Measurements from ENCODE around the gene FOXN3. TPM values are rescaled to one million over a fixed set of nuclear protein-coding genes. Genes with fewer than 3 reads are reported as not detected.

FOXN3 gene
- total RNA-seq, 1 experiment from 2014 or later: 45.8 TPM

DNA sequence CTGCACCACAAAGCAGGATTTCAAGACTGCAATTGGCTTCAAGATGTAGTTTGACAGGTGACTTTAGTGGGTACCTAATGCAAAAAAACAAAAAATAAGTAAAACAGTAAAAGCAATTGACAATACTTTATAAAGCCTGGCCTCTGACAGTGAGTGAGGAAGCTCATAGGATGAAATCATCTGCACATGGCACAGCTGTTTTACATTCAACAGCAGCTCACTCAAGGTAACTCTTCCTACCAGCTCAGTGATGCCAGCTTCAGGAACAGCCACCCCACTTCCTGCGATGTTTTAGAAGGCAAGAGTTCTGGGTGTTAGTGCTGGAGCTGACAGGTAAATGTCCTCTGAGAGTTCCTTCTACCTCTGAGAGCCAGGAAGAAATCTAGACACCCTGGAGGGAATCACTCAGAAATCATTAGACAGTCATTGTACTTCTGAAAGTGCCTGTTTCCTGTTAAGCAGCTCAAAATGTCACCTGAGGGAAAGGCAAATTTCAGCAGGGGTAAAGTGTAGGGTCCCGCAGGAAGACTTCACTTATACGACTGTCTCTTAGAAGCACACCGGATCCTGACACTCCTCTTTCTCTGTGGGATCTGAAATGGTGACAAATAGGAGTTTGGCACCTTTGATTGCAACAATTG lies 99.9 kb downstream of the FOXN3 start:
- Histone ChIP-seq H3K9me3 (replicated peaks) (no peaks in the 10 kb centered on the region), H3K4me3 (no peak overlapping the region), H3K27ac (no peak overlapping the region), H3K36me3 (peaks cover 3% of the 10 kb centered on the region; the same call in 1 of the 2 replicates), H3K27me3 (no peaks in the 10 kb centered on the region), H3K4me1 (peaks cover 4% of the 10 kb centered on the region; the same call in 1 of the 2 replicates)
- no peak for DNase-seq

- peaks cover 4% of the 10 kb centered on the region; the same call in 1 of the 2 replicates for H3K4me1 ChIP-seq
- DNase-seq: no peak
- H3K36me3 ChIP-seq: peaks cover 3% of the 10 kb centered on the region; the same call in 1 of the 2 replicates
- no peaks in the 10 kb centered on the region for H3K9me3 ChIP-seq (replicated peaks)
- H3K4me3 ChIP-seq: no peak overlapping the region
- H3K27ac ChIP-seq: no peak overlapping the region
- H3K27me3 ChIP-seq: no peaks in the 10 kb centered on the region
Observed at GRCh38 chr14:89315493-89316470, 101.3 kb downstream of the FOXN3 start.

DNA sequence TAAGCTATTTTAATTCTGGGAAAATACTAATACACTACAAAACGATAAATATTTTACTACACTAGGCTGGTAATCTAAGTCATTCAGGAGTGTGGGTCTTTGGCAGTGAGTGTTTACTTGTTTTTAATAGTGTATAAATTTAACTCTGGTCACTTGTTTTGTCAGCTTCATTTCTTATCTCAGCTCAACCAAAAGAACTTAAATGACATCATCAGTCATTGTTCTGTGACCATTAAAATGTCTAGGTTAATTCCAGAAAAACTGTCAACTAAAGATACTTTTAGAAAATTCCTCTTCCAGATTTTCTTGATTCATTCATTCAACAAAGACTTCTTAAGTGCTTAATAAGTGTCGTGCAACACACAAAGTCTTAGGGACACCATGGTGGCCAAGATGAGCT lies 102.8 kb downstream of the FOXN3 start:
- Histone ChIP-seq H3K27ac (no peak overlapping the region), H3K27me3 (no peaks in the 10 kb centered on the region), H3K9me3 (replicated peaks) (no peaks in the 10 kb centered on the region), H3K4me3 (no peak overlapping the region), H3K4me1 (no peaks in the 10 kb centered on the region), H3K36me3 (no peaks in the 10 kb centered on the region; the same call in 1 of the 2 replicates)
- no peak for DNase-seq

GRCh38 chr14:89312932-89313331 lies 104.1 kb downstream of the FOXN3 start:
- H3K4me3 ChIP-seq: no peak overlapping the region
- no peaks in the 10 kb centered on the region; the same call in 1 of the 2 replicates for H3K36me3 ChIP-seq
- no peaks in the 10 kb centered on the region for H3K4me1 ChIP-seq
- no peak for DNase-seq
- H3K27ac ChIP-seq: no peak overlapping the region
- no peaks in the 10 kb centered on the region for H3K9me3 ChIP-seq (replicated peaks)
- H3K27me3 ChIP-seq: no peaks in the 10 kb centered on the region

DNA sequence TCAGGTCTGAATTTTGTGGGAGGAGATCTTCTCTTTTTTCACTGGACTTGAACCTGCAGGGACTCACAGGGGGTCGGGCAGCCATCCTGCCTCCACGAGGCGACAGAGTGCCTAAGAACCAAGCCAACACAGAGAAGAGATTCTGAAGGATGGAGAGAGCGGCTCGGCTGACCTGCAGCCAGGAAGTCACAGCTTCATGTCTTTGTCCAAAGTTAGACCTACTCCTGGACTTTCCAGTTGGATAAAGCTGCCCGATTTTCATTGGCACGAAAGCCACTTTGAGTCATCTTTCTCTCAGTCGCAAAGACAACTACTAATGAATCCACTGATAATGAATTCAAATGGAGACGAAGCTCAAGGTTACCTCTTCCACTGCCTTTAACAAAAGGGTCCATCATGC lies 106.8 kb downstream of the FOXN3 start:
- H3K36me3 ChIP-seq: no peaks in the 10 kb centered on the region; the same call in 1 of the 2 replicates
- peaks cover 7% of the 10 kb centered on the region for H3K4me1 ChIP-seq
- no peak overlapping the region for H3K27ac ChIP-seq
- no peaks in the 10 kb centered on the region for H3K9me3 ChIP-seq (replicated peaks)
- H3K4me3 ChIP-seq: no peak overlapping the region
- H3K27me3 ChIP-seq: no peaks in the 10 kb centered on the region
- DNase-seq: no peak

DNA sequence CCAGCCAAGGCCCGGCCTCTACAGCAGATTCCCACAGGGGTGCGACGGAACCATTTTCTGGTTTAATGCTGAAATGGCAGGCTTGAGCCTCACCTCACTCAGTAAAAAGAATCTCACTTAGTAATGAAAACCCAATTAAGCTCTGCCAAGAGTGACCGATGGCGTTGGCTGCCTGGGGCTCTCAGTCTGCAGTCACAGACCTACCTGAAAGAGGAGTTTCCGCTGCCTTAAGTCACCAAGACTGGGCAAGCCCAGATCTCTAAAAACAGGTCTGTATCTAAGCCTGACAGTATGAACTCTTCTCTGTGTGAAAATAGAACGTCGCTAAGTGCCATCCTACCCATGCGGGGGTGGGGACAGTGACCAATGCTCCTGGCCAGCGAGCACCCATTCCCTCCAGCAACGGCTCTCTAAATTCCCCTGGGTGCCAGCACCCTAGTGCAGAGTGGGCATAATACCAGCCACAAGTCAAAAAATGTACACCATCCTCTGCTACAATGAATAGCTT lies 107.3 kb downstream of the FOXN3 start:
- Histone ChIP-seq H3K9me3 (replicated peaks) (no peaks in the 10 kb centered on the region), H3K4me1 (peaks cover 11% of the 10 kb centered on the region), H3K27ac (no peak overlapping the region), H3K4me3 (no peak overlapping the region), H3K27me3 (no peaks in the 10 kb centered on the region), H3K36me3 (no peaks in the 10 kb centered on the region; the same call in 1 of the 2 replicates)
- DNase-seq: no peak

DNA sequence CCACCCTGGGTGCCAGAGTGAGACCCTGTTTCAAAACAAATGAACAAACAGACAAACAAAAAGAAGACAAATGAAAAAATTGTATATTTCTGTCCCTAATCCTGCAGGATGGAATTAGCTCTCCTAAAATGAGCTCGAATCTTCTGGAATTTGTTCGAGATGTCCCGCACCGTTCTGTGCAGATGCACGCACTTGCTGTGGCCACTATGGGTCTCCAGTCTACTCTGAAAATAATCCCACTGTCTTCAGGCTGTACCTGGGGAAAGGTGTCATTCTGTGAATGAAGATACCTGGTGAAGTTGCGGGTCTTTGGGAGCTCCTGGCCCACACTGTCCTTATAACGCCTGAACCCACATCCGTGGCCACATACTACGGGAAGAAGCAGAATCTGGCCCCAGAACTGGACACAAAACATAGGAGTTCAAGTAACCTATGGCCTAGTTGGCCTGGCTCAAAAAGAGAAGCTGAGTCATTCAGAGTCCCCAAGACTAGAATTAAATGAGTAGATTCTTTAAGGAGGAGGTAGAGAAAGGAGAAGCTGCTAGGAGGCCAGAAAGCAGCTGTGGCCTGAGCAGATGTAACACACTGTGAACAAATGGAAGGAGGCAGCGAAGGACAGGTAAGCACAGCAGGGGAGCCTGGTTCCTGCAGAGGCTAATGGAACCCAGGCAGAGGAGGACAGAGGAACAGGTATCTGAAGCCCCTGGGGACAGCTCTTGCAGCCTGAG lies 108.6 kb downstream of the FOXN3 start:
- H3K27ac ChIP-seq: no peak overlapping the region
- no peak for DNase-seq
- H3K36me3 ChIP-seq: no peaks in the 10 kb centered on the region; the same call in 1 of the 2 replicates
- no peaks in the 10 kb centered on the region for H3K27me3 ChIP-seq
- H3K4me3 ChIP-seq: no peak overlapping the region
- peaks cover 17% of the 10 kb centered on the region for H3K4me1 ChIP-seq
- H3K9me3 ChIP-seq (replicated peaks): no peaks in the 10 kb centered on the region

DNA sequence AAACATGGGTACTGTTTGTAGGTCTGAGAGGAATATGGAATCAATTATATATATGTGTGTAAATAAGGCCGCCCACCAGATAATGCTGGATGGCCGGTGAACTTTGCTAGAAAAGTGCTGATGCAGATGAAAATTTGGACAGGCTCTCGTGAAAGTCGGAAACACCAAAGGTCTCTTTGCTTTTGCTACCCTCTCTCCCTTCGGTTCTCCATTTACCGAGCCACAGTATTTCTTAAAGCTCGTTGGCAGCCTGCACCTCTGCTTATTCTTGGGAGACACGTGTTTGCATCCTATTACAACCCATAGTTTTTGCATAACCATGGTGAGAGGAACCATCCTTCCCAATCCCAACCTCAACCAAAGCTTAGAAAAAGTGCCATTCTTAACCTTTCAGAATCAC lies 109.6 kb downstream of the FOXN3 start:
- Histone ChIP-seq H3K36me3 (no peaks in the 10 kb centered on the region), H3K9me3 (replicated peaks) (no peaks in the 10 kb centered on the region), H3K27ac (no peak overlapping the region), H3K4me1 (peaks cover 21% of the 10 kb centered on the region), H3K27me3 (no peaks in the 10 kb centered on the region), H3K4me3 (no peak overlapping the region)
- no peak for DNase-seq

- Histone ChIP-seq H3K9me3 (replicated peaks) (no peaks in the 10 kb centered on the region), H3K4me3 (no peak overlapping the region), H3K36me3 (no peaks in the 10 kb centered on the region), H3K27me3 (no peaks in the 10 kb centered on the region), H3K4me1 (peaks cover 21% of the 10 kb centered on the region), H3K27ac (peak overlapping the region; percentile 18; the same call in 1 of the 2 replicates)
- peak; percentile 13 to 37 for DNase-seq
Observed at GRCh38 chr14:89304972-89305703, 111.9 kb downstream of the FOXN3 start.

DNA sequence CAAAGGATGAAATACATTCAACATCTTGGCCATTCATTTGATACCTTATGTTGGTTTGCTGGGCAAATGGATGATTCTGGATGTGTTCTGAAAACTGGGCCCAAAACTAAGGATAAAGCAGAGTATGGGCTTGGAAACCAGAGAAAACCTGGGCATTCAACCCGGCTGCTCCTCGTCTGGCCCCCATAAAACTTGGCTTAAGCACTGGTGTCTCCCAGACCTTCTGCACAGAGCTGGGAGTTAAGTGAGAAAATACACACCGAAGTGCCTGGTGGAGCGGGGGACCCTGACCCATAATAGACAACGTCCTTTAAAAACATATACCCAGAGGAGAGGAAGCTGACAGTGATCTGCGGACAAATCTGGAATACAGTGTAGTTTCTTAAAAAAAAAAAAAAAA lies 112.5 kb downstream of the FOXN3 start:
- H3K9me3 ChIP-seq (replicated peaks): no peaks in the 10 kb centered on the region
- H3K4me1 ChIP-seq: peaks cover 21% of the 10 kb centered on the region
- H3K36me3 ChIP-seq: no peaks in the 10 kb centered on the region
- peak overlapping the region; percentile 73 for H3K27ac ChIP-seq
- no peak for DNase-seq
- peak overlapping the region; percentile 16 for H3K4me3 ChIP-seq
- no peaks in the 10 kb centered on the region for H3K27me3 ChIP-seq

DNA sequence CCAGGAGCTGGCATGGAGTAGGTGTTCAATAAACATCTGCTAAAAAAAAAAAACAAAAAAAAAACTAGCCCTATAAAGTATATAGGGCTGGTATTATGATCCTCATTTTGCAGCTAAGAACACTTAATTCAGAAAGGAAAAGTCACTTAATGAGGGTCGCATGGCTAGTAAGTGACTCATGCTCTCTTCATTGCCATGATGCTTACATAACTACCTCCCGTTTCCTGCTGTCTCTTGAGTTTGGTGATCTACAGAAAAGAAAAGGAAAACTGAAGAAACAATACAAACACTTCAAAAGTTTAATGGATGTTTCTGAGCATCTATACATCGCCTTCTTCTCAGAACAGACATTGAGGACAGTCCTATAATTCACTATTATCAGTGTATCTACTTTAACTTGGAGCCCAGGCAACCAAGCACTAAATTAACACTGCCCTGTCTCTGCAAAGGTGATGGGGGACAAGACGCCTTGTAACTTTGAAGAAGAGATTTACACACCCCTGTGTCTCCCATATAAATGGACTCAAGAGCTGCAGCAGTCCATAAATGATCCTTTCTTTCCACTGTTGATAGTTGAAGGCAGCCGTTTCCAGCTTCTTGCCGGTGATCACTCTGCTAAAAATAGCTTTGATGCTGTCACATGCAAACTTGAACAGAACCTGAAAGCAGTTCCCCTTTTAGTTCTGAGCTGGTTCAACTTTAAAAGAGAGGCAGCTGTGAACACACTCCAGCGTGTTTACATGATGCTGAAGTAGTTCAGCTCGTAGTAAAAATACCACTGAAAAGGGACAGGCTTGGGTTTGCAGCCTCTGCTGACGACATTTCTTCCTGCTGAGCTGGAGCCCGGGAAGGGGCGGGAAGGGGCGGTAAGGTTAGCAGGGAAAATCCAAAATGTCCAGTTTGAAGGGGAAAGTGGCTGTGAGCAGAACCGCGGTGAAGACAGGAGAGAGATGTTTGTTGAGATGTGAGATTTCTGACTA lies 113.3 kb downstream of the FOXN3 start:
- Histone ChIP-seq H3K9me3 (replicated peaks) (no peaks in the 10 kb centered on the region), H3K4me1 (peaks cover 21% of the 10 kb centered on the region), H3K27me3 (no peaks in the 10 kb centered on the region), H3K27ac (peak overlapping the region; percentile 73), H3K4me3 (peak overlapping the region; percentile 16), H3K36me3 (no peaks in the 10 kb centered on the region)
- DNase-seq: peak; percentile 54 to 65

DNA sequence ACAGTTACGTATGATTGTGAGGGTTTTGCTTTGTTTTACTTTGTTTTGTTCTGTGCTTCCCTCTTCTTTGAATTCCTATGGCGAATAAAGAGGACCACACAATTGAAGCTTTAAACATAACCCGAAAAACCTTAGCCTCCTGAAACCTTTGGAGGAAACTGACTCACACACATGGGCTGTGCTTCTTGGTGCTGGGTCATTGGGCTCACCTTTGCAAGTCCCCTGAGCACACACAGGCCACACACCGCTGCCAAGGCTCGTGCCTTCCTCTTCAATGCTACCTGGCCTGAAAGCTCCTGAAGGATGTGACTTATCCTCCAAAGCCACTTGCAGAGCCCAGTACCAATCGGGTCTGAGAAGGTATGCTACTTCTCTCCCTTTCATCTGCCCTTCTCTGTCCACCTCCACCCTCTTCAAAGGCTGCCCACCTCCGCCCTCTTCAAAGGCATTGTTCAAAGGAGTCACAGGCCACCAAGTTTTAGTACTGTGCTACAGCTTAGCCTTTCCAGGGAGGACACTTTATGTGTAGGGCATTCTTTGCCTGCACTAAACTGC lies 114.6 kb downstream of the FOXN3 start:
- no peak for DNase-seq
- Histone ChIP-seq H3K27me3 (no peaks in the 10 kb centered on the region), H3K9me3 (replicated peaks) (no peaks in the 10 kb centered on the region), H3K4me1 (peaks cover 21% of the 10 kb centered on the region), H3K4me3 (no peak overlapping the region), H3K36me3 (no peaks in the 10 kb centered on the region), H3K27ac (no peak overlapping the region)

DNA sequence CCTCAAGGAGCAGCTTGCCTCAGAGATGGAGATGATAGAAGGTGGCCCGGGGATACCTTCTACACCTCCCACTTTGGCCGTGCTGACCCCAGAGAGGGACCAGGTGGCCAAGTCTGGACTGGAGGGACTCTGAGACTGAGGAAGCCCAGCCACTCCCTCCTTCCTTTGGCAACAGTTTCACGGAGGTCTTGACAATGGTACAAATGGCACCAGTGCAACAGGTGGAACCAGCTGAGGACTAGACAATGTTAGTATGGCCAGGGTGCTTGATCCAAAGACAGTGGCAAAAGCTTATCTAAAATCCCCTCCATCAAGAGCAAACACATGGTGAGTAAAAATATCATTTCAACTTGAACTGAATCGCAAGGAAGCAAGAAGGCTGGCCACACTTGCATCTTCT lies 117.4 kb downstream of the FOXN3 start:
- DNase-seq: no peak
- Histone ChIP-seq H3K4me3 (no peak overlapping the region), H3K27ac (no peak overlapping the region), H3K27me3 (no peaks in the 10 kb centered on the region), H3K9me3 (replicated peaks) (no peaks in the 10 kb centered on the region), H3K4me1 (peaks cover 10% of the 10 kb centered on the region), H3K36me3 (no peaks in the 10 kb centered on the region)

All from SJCRH30 (cell line).